ENCODE measurements around the gene BEST2.

Gene BEST2

GRCh38 chr19:12736995-12737834, 14.4 kb upstream of the BEST2 start, which contains the start of gene GET3:
GET3 (plus strand) TSS chr19:12737497; CDS start chr19:12737506, 9 bp downstream.
- Histone ChIP-seq H3K4me3 (ENCODE audit: insufficient read depth in 1 of 2, low read depth in 1 of 2, low read length in 2 of 2) (peak within 1 kb of the TSS; percentile 86 to 97), H3K4ac (ENCODE audit: low read depth in 1 of 2, low read length in 2 of 2) (peak within 1 kb of the TSS; percentile 39 to 54), H2BK12ac (ENCODE audit: low read length in 2 of 2) (no peak within 1 kb of the TSS), H3K9ac (ENCODE audit: low read length) (peak within 1 kb of the TSS; percentile 93), H3K4me2 (ENCODE audit: low read length, poor library complexity, severe bottlenecking) (peak within 1 kb of the TSS; percentile 85), H3K14ac (ENCODE audit: low read length in 2 of 2) (no peak within 1 kb of the TSS), H2AK5ac (ENCODE audit: low read length, severe bottlenecking) (no peak within 1 kb of the TSS), H3K36me3 (ENCODE audit: control insufficient read depth in 1 of 2, insufficient read depth in 2 of 2, low read depth in 1 of 2, low read length in 2 of 2) (peaks cover 24 to 26% of the 10 kb centered on the region in 2 experiments), H4K8ac (ENCODE audit: low read length) (peak within 1 kb of the TSS; percentile 90), H2AFZ (ENCODE audit: low read depth, low read length) (peak within 1 kb of the TSS; percentile 90), H3K79me1 (replicated peaks; ENCODE audit: low read length, poor library complexity, severe bottlenecking) (peaks cover 16% of the 10 kb centered on the region), H2BK120ac (ENCODE audit: low read depth, low read length) (no peak within 1 kb of the TSS), H3K18ac (ENCODE audit: low read depth in 1 of 2, low read length in 2 of 2) (peak within 1 kb of the TSS; percentile 59 to 81), H3K9me3 (ENCODE audit: control insufficient read depth, low read length) (no peaks in the 10 kb centered on the region), H3K23ac (ENCODE audit: low read length in 2 of 2) (peak within 1 kb of the TSS in 1 of 2 experiments; percentile 95), H3K27ac (ENCODE audit: low read length, poor library complexity, severe bottlenecking) (peak within 1 kb of the TSS; percentile 73), H3K27me3 (ENCODE audit: control insufficient read depth in 1 of 2, insufficient read depth in 1 of 2, low read length in 2 of 2) (no peaks in the 10 kb centered on the region), H4K91ac (ENCODE audit: low read length) (peak within 1 kb of the TSS; percentile 30), H2BK5ac (ENCODE audit: low read depth, low read length, poor library complexity, severe bottlenecking) (peak within 1 kb of the TSS; percentile 77), H3K4me1 (ENCODE audit: control insufficient read depth, insufficient read depth, low read depth, low read length) (peaks cover 17% of the 10 kb centered on the region), H2BK15ac (ENCODE audit: low read depth, poor library complexity, severe bottlenecking) (peak within 1 kb of the TSS; percentile 55)
- DNase-seq, result peak; percentile 100
- WGBS, result under 1% methylated on average over 29 of the region's 29 CpGs

DNA sequence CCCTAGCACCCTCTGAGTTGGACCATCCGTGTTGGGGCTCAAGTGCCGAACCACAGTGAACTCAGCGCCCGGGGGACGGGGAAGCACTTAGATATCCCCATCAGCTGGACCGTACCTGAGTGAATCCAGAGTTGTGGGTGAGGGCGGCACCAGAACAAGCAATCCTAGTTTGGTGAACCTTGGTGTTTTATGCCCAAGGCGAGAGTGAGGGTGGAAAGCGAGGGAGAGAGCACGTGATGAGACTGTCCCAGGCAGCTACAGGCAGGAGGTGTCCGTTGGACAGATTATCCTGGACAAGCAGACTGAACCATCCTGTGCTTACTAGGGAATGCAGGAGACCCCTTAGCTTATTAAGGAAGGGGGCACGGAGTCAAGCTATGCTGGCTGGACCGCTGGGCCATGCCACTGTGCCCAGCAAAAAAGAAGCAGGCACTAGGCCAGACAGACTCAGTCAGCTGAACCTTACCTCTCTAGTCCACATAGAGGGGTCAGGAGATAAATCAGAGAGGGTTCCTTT, 13.7 kb upstream of the BEST2 start:
- 24% methylated on average over 13 of the region's 13 CpGs for WGBS
- Histone ChIP-seq H3K4me3 (ENCODE audit: insufficient read depth in 1 of 2, low read depth in 1 of 2, low read length in 2 of 2) (peak overlapping the region; percentile 86 to 97), H3K4me2 (ENCODE audit: low read length, poor library complexity, severe bottlenecking) (peak overlapping the region; percentile 85), H2BK15ac (ENCODE audit: low read depth, poor library complexity, severe bottlenecking) (no peak overlapping the region), H2BK120ac (ENCODE audit: low read depth, low read length) (no peak overlapping the region), H3K4me1 (ENCODE audit: control insufficient read depth, insufficient read depth, low read depth, low read length) (peaks cover 11% of the 10 kb centered on the region), H3K9ac (ENCODE audit: low read length) (peak overlapping the region; percentile 93), H3K79me1 (replicated peaks; ENCODE audit: low read length, poor library complexity, severe bottlenecking) (peaks cover 20% of the 10 kb centered on the region), H3K23ac (ENCODE audit: low read length in 2 of 2) (no peak overlapping the region), H2AFZ (ENCODE audit: low read depth, low read length) (peak overlapping the region; percentile 90), H2BK5ac (ENCODE audit: low read depth, low read length, poor library complexity, severe bottlenecking) (no peak overlapping the region), H4K91ac (ENCODE audit: low read length) (no peak overlapping the region), H3K27ac (ENCODE audit: low read length, poor library complexity, severe bottlenecking) (no peak overlapping the region), H3K9me3 (ENCODE audit: control insufficient read depth, low read length) (no peaks in the 10 kb centered on the region), H3K18ac (ENCODE audit: low read depth in 1 of 2, low read length in 2 of 2) (no peak overlapping the region), H3K14ac (ENCODE audit: low read length in 2 of 2) (no peak overlapping the region), H3K27me3 (ENCODE audit: control insufficient read depth in 1 of 2, insufficient read depth in 1 of 2, low read length in 2 of 2) (no peaks in the 10 kb centered on the region), H2AK5ac (ENCODE audit: low read length, severe bottlenecking) (no peak overlapping the region), H3K4ac (ENCODE audit: low read depth in 1 of 2, low read length in 2 of 2) (no peak overlapping the region), H3K36me3 (ENCODE audit: control insufficient read depth in 1 of 2, insufficient read depth in 2 of 2, low read depth in 1 of 2, low read length in 2 of 2) (peaks cover 26 to 32% of the 10 kb centered on the region in 2 experiments), H2BK12ac (ENCODE audit: low read length in 2 of 2) (no peak overlapping the region), H4K8ac (ENCODE audit: low read length) (peak overlapping the region; percentile 90)
- no peak for DNase-seq

DNA sequence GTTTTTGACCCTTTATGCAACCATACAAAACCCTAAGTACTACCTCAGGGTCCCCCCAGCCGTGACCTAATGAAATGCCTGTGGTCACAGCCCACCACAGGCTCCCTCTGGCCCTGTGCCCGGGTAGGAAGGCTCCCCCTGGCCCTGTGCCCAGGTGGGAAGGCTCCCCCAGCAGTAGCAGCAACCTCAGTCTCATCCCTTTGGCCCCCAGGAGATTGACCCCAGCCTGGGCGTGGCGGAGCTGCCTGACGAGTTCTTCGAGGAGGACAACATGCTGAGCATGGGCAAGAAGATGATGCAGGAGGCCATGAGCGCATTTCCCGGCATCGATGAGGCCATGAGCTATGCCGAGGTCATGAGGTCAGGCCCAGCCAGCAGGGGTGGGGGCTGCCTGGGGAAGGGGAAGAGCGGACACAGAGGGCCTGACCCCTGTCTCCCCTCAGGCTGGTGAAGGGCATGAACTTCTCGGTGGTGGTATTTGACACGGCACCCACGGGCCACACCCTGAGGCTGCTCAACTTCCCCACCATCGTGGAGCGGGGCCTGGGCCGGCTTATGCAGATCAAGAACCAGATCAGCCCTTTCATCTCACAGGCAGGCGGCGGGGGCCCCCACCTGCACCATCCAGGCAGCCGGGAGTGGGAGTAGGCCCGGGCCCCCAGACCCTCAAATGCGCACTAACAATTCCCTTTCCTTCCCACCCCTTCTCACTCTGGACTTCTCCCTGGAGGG, 6.3 kb upstream of the BEST2 start:
- no peak overlapping the region for H2BK120ac ChIP-seq (ENCODE audit: low read depth, low read length)
- WGBS, result 94% methylated on average over 22 of the region's 22 CpGs
- H4K8ac ChIP-seq (ENCODE audit: low read length), result no peak overlapping the region
- no peak overlapping the region for H3K4me3 ChIP-seq (ENCODE audit: insufficient read depth in 1 of 2, low read depth in 1 of 2, low read length in 2 of 2)
- H3K4ac ChIP-seq (ENCODE audit: low read depth in 1 of 2, low read length in 2 of 2), result no peak overlapping the region
- DNase-seq, result no peak
- H3K18ac ChIP-seq (ENCODE audit: low read depth in 1 of 2, low read length in 2 of 2), result no peak overlapping the region
- peak overlapping the region; percentile 33 for H3K27ac ChIP-seq (ENCODE audit: low read length, poor library complexity, severe bottlenecking)
- no peak overlapping the region for H3K4me2 ChIP-seq (ENCODE audit: low read length, poor library complexity, severe bottlenecking)
- H4K91ac ChIP-seq (ENCODE audit: low read length), result no peak overlapping the region
- no peak overlapping the region for H2BK15ac ChIP-seq (ENCODE audit: low read depth, poor library complexity, severe bottlenecking)
- H3K9me3 ChIP-seq (ENCODE audit: control insufficient read depth, low read length), result no peaks in the 10 kb centered on the region
- H3K14ac ChIP-seq (ENCODE audit: low read length in 2 of 2), result no peak overlapping the region
- H2AK5ac ChIP-seq (ENCODE audit: low read length, severe bottlenecking), result peak overlapping the region; percentile 97
- H2BK5ac ChIP-seq (ENCODE audit: low read depth, low read length, poor library complexity, severe bottlenecking), result no peak overlapping the region
- H3K23ac ChIP-seq (ENCODE audit: low read length in 2 of 2), result no peak overlapping the region
- H3K9ac ChIP-seq (ENCODE audit: low read length), result no peak overlapping the region
- H2AFZ ChIP-seq (ENCODE audit: low read depth, low read length), result no peak overlapping the region
- peaks cover 17% of the 10 kb centered on the region for H3K79me1 ChIP-seq (replicated peaks; ENCODE audit: low read length, poor library complexity, severe bottlenecking)
- peaks cover 56 to 65% of the 10 kb centered on the region in 2 experiments for H3K36me3 ChIP-seq (ENCODE audit: control insufficient read depth in 1 of 2, insufficient read depth in 2 of 2, low read depth in 1 of 2, low read length in 2 of 2)
- H3K4me1 ChIP-seq (ENCODE audit: control insufficient read depth, insufficient read depth, low read depth, low read length), result peaks cover 23% of the 10 kb centered on the region
- H3K27me3 ChIP-seq (ENCODE audit: control insufficient read depth in 1 of 2, insufficient read depth in 1 of 2, low read length in 2 of 2), result peaks cover 8 to 9% of the 10 kb centered on the region in 2 experiments
- no peak overlapping the region for H2BK12ac ChIP-seq (ENCODE audit: low read length in 2 of 2)

GRCh38 chr19:12748489-12748888, 3.1 kb upstream of the BEST2 start:
- Histone ChIP-seq H3K18ac (ENCODE audit: low read depth in 1 of 2, low read length in 2 of 2) (no peak overlapping the region), H3K79me1 (replicated peaks; ENCODE audit: low read length, poor library complexity, severe bottlenecking) (peaks cover 10% of the 10 kb centered on the region), H3K27me3 (ENCODE audit: control insufficient read depth in 1 of 2, insufficient read depth in 1 of 2, low read length in 2 of 2) (peaks cover 34 to 35% of the 10 kb centered on the region in 2 experiments), H3K23ac (ENCODE audit: low read length in 2 of 2) (no peak overlapping the region), H3K36me3 (ENCODE audit: control insufficient read depth in 1 of 2, insufficient read depth in 2 of 2, low read depth in 1 of 2, low read length in 2 of 2) (peaks cover 42 to 46% of the 10 kb centered on the region in 2 experiments), H2AK5ac (ENCODE audit: low read length, severe bottlenecking) (no peak overlapping the region), H4K8ac (ENCODE audit: low read length) (no peak overlapping the region), H3K4ac (ENCODE audit: low read depth in 1 of 2, low read length in 2 of 2) (no peak overlapping the region), H3K4me3 (ENCODE audit: insufficient read depth in 1 of 2, low read depth in 1 of 2, low read length in 2 of 2) (no peak overlapping the region), H3K9me3 (ENCODE audit: control insufficient read depth, low read length) (no peaks in the 10 kb centered on the region), H4K91ac (ENCODE audit: low read length) (no peak overlapping the region), H2BK5ac (ENCODE audit: low read depth, low read length, poor library complexity, severe bottlenecking) (no peak overlapping the region), H2BK120ac (ENCODE audit: low read depth, low read length) (no peak overlapping the region), H3K9ac (ENCODE audit: low read length) (no peak overlapping the region), H3K27ac (ENCODE audit: low read length, poor library complexity, severe bottlenecking) (no peak overlapping the region), H2BK15ac (ENCODE audit: low read depth, poor library complexity, severe bottlenecking) (no peak overlapping the region), H3K4me2 (ENCODE audit: low read length, poor library complexity, severe bottlenecking) (no peak overlapping the region), H2BK12ac (ENCODE audit: low read length in 2 of 2) (no peak overlapping the region), H2AFZ (ENCODE audit: low read depth, low read length) (no peak overlapping the region), H3K14ac (ENCODE audit: low read length in 2 of 2) (no peak overlapping the region), H3K4me1 (ENCODE audit: control insufficient read depth, insufficient read depth, low read depth, low read length) (peaks cover 25% of the 10 kb centered on the region)
- 70% methylated on average over 3 of the region's 6 CpGs for WGBS
- DNase-seq, result no peak

Measured in mesenchymal stem cell (in vitro differentiated cells and primary cell).